K562 (cell line): ENCODE results near the gene PLEKHH2. TPM values are rescaled to one million over a fixed set of nuclear protein-coding genes. Genes with fewer than 3 reads are reported as not detected.

ENCODE experiments used
- ADNP ChIP-seq: fragments of 200-800 bp; sonication (Bioruptor generic); IDR thresholded peaks from 2 replicates; pipeline ENCODE4 v1.6.1; 2016; ENCODE audit warnings: missing genetic modification characterization, missing compliant biosample characterization
- DPF2 ChIP-seq: fragments of 450-650 bp; IDR thresholded peaks from 2 replicates; pipeline ENCODE4 v1.6.1; 2016
- GATAD2A ChIP-seq: fragments of 450-650 bp; IDR thresholded peaks from 2 replicates; pipeline ENCODE4 v1.6.1; 2017
- JUNB ChIP-seq: fragments of 450-650 bp; formaldehyde crosslinking; conservative IDR thresholded peaks from 2 replicates; pipeline ENCODE4 v1.4.0; 2020; ENCODE audit warnings: mild to moderate bottlenecking
- MAZ ChIP-seq, 2 experiments: fragments of 450-650 bp in 1 of 2; sonication (generic) in 1 of 2; formaldehyde crosslinking; IDR thresholded peaks in 1 of 2; conservative IDR thresholded peaks in 1 of 2; 2 replicates each; pipeline versions ENCODE4 v1.4.0 to v1.5.0; 2020; ENCODE audit warnings: mild to moderate bottlenecking in 1 of 2, missing genetic modification reagents in 1 of 2
- RCOR1 ChIP-seq, 2 experiments: IDR thresholded peaks; 2 replicates each; pipeline ENCODE4 v1.6.1; 2012; ENCODE audit warnings: low read depth in 2 of 2, low read length in 2 of 2, borderline replicate concordance in 1 of 2, improper control_type of control experiment in 1 of 2
- TAL1 ChIP-seq: fragments of 450-650 bp; IDR thresholded peaks from 2 replicates; pipeline ENCODE4 v1.6.1; 2016; ENCODE audit warnings: mild to moderate bottlenecking
- TCFL5 ChIP-seq: fragments of 250-450 bp; sonication (Bioruptor Pico); conservative IDR thresholded peaks from 2 replicates; pipeline ENCODE4 v1.6.1; 2021; ENCODE audit warnings: mild to moderate bottlenecking, moderate library complexity, matching md5 sums
- polyA plus RNA-seq, 8 experiments: library from polyadenylated mRNA; depleted of rRNA in 4 of 8; stranded (reverse) in 5 of 8; unstranded in 3 of 8; fragments of >200 nt; fragmentation: Nextera tagmentation in 2 of 8; fragmentation: Illumina TruSeq in 1 of 8; extraction: Ambion mirVana in 2 of 8; extraction: Trizol in 1 of 8; gene quantifications; 2 replicates each; pipeline versions ENCODE4 v1.2.1 to v1.2.3, GENCODE V29; 2011 to 2014; ENCODE audit warnings: inconsistent platforms in 1 of 8, missing spikeins in 1 of 8
- total RNA-seq, 7 experiments: library from RNA; depleted of rRNA in 6 of 7; stranded (reverse); fragments of >200 nt in 6 of 7; fragmentation: Illumina TruSeq in 2 of 7; extraction: Trizol in 2 of 7; gene quantifications; 2 replicates each; pipeline versions ENCODE4 v1.2.1 to v1.2.3, GENCODE V29; 2011 to 2021; ENCODE audit warnings: low replicate concordance in 1 of 7
- TF ChIP-seq, protein P1 (sequence below): fragments of 250-450 bp; sonication (Bioruptor Pico); IDR thresholded peaks from 2 replicates; pipeline ENCODE4 v1.5.0; 2021
- TF ChIP-seq, protein P2 (sequence below): IDR thresholded peaks from 2 replicates; pipeline ENCODE4 v1.6.1; 2014; ENCODE audit warnings: antibody characterized with exemption
- TF ChIP-seq, protein P3 (sequence below): fragments of 450-650 bp; IDR thresholded peaks from 2 replicates; pipeline ENCODE4 v1.6.1; 2018; ENCODE audit not compliant: partially characterized antibody
- TF ChIP-seq, protein P4 (sequence below): fragments of 200-800 bp; sonication (Bioruptor generic); IDR thresholded peaks from 2 replicates; pipeline ENCODE4 v1.6.1; 2017; ENCODE audit warnings: missing genetic modification characterization, missing compliant biosample characterization
- TF ChIP-seq, protein P5 (sequence below): sonication (generic); IDR thresholded peaks from 2 replicates; pipeline ENCODE4 v1.6.1; 2016
- TF ChIP-seq, protein P6 (sequence below): fragments of 250-450 bp; sonication (Bioruptor Pico); IDR thresholded peaks from 2 replicates; pipeline ENCODE4 v1.5.0; 2021
- TF ChIP-seq, protein P7 (sequence below): fragments of 250-450 bp; sonication (Bioruptor Pico); IDR thresholded peaks from 2 replicates; pipeline ENCODE4 v1.5.0; 2020; ENCODE audit warnings: mild to moderate bottlenecking, borderline replicate concordance

The PLEKHH2 gene
- total and polyA plus RNA-seq, 9 of the 15 experiments (the other 6 are each of a cell fraction or from before 2014, with no cell fraction given), result 0.77 to 13.5 (median 2.7) TPM

DNA sequence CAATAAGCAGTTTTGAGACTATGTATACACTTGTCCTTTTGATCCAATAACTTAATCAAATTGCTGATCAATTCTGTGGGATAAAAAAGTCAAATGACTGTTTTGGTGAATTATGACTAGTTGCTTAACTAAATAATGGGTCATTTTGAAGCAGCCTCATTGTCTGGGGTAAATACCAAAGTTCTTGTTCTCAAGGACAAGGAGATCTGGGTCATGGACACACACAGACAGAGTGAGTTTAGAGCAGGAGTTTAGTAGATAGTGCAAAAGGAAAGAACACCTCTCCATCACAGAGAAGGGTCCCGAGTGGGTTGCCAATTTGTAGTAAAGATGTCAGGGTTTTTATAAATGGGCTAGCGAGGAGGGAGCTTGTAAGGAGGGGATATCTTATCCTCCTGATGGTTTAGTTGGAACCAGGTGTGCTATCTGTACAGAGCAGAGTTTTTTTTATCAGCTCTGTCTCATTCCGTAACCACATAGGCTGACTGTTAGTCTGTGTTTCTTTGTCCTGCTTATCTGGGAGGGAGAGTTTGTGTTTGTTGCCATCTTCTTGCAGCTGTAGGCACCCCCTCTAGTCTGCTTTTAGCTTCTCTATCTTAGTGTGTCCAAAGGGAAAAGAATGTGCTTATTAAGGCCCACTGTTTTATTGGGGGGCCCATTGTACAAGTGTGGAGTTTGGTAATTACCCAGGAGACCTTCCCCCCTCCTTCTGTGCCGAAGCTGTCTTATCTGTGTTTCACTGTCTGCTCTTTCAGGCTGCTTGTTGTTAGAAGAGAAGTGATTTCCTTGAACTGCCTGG lies 87.9 kb downstream of the PLEKHH2 start (continued):
- TF ChIP-seq, protein P1, sequence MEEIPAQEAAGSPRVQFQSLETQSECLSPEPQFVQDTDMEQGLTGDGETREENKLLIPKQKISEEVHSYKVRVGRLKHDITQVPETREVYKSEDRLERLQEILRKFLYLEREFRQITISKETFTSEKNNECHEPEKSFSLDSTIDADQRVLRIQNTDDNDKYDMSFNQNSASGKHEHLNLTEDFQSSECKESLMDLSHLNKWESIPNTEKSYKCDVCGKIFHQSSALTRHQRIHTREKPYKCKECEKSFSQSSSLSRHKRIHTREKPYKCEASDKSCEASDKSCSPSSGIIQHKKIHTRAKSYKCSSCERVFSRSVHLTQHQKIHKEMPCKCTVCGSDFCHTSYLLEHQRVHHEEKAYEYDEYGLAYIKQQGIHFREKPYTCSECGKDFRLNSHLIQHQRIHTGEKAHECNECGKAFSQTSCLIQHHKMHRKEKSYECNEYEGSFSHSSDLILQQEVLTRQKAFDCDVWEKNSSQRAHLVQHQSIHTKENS (CRISPR knock-in tag), result no peak
- peak; percentile 98 for TF ChIP-seq DPF2
- TF ChIP-seq, protein P2, sequence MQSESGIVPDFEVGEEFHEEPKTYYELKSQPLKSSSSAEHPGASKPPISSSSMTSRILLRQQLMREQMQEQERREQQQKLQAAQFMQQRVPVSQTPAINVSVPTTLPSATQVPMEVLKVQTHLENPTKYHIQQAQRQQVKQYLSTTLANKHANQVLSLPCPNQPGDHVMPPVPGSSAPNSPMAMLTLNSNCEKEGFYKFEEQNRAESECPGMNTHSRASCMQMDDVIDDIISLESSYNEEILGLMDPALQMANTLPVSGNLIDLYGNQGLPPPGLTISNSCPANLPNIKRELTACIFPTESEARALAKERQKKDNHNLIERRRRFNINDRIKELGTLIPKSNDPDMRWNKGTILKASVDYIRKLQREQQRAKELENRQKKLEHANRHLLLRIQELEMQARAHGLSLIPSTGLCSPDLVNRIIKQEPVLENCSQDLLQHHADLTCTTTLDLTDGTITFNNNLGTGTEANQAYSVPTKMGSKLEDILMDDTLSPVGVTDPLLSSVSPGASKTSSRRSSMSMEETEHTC, result peak; percentile 60
- TF ChIP-seq, protein P3, sequence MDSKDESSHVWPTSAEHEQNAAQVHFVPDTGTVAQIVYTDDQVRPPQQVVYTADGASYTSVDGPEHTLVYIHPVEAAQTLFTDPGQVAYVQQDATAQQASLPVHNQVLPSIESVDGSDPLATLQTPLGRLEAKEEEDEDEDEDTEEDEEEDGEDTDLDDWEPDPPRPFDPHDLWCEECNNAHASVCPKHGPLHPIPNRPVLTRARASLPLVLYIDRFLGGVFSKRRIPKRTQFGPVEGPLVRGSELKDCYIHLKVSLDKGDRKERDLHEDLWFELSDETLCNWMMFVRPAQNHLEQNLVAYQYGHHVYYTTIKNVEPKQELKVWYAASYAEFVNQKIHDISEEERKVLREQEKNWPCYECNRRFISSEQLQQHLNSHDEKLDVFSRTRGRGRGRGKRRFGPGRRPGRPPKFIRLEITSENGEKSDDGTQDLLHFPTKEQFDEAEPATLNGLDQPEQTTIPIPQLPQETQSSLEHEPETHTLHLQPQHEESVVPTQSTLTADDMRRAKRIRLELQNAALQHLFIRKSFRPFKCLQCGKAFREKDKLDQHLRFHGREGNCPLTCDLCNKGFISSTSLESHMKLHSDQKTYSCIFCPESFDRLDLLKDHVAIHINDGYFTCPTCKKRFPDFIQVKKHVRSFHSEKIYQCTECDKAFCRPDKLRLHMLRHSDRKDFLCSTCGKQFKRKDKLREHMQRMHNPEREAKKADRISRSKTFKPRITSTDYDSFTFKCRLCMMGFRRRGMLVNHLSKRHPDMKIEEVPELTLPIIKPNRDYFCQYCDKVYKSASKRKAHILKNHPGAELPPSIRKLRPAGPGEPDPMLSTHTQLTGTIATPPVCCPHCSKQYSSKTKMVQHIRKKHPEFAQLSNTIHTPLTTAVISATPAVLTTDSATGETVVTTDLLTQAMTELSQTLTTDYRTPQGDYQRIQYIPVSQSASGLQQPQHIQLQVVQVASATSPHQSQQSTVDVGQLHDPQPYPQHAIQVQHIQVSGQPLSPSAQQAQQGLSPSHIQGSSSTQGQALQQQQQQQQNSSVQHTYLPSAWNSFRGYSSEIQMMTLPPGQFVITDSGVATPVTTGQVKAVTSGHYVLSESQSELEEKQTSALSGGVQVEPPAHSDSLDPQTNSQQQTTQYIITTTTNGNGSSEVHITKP, result peak; percentile 95
- TF ChIP-seq MAZ (CRISPR knock-in tag; conservative IDR thresholded peaks at IDR 0.05 in 1 of 2, IDR thresholded peaks at IDR 0.05 in 1 of 2), result peak; percentile 38 to 80; a peak in 3 of 4 replicates
- TF ChIP-seq, protein P4, sequence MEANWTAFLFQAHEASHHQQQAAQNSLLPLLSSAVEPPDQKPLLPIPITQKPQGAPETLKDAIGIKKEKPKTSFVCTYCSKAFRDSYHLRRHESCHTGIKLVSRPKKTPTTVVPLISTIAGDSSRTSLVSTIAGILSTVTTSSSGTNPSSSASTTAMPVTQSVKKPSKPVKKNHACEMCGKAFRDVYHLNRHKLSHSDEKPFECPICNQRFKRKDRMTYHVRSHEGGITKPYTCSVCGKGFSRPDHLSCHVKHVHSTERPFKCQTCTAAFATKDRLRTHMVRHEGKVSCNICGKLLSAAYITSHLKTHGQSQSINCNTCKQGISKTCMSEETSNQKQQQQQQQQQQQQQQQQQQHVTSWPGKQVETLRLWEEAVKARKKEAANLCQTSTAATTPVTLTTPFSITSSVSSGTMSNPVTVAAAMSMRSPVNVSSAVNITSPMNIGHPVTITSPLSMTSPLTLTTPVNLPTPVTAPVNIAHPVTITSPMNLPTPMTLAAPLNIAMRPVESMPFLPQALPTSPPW (CRISPR knock-in tag), result peak; percentile 84
- TF ChIP-seq, protein P5, sequence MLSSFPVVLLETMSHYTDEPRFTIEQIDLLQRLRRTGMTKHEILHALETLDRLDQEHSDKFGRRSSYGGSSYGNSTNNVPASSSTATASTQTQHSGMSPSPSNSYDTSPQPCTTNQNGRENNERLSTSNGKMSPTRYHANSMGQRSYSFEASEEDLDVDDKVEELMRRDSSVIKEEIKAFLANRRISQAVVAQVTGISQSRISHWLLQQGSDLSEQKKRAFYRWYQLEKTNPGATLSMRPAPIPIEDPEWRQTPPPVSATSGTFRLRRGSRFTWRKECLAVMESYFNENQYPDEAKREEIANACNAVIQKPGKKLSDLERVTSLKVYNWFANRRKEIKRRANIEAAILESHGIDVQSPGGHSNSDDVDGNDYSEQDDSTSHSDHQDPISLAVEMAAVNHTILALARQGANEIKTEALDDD, result peak; percentile 92
- TF ChIP-seq, protein P6, sequence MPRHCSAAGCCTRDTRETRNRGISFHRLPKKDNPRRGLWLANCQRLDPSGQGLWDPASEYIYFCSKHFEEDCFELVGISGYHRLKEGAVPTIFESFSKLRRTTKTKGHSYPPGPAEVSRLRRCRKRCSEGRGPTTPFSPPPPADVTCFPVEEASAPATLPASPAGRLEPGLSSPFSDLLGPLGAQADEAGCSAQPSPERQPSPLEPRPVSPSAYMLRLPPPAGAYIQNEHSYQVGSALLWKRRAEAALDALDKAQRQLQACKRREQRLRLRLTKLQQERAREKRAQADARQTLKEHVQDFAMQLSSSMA (CRISPR knock-in tag), result no peak
- TF ChIP-seq TCFL5, result no peak
- peak; percentile 99 for TF ChIP-seq TAL1
- TF ChIP-seq ADNP (tag), result peak; percentile 45; the same call in 1 of the 2 replicates
- TF ChIP-seq, protein P7, sequence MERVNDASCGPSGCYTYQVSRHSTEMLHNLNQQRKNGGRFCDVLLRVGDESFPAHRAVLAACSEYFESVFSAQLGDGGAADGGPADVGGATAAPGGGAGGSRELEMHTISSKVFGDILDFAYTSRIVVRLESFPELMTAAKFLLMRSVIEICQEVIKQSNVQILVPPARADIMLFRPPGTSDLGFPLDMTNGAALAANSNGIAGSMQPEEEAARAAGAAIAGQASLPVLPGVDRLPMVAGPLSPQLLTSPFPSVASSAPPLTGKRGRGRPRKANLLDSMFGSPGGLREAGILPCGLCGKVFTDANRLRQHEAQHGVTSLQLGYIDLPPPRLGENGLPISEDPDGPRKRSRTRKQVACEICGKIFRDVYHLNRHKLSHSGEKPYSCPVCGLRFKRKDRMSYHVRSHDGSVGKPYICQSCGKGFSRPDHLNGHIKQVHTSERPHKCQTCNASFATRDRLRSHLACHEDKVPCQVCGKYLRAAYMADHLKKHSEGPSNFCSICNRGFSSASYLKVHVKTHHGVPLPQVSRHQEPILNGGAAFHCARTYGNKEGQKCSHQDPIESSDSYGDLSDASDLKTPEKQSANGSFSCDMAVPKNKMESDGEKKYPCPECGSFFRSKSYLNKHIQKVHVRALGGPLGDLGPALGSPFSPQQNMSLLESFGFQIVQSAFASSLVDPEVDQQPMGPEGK (CRISPR knock-in tag), result no peak
- no peak for TF ChIP-seq JUNB (CRISPR knock-in tag)
- peak; percentile 93 for TF ChIP-seq GATAD2A
- peak; percentile 73 to 95 for TF ChIP-seq RCOR1 (IDR thresholded peaks at IDR 0.05; ENCODE audit: borderline replicate concordance in 1 of 2, low read depth in 2 of 2, low read length in 2 of 2)
